Activated T-cell treated with anti-CD3 and anti-CD28 coated beads for 4 hours (primary cell): Measurements from ENCODE around the gene EPHA5.

ENCODE experiments used
- DNase-seq: peaks from one replicate; pipeline ENCODE4 v3.0.0-alpha.2; 2020

The EPHA5 gene

GRCh38 chr4:65670331-65671031 lies at the start of gene EPHA5:
Gene EPHA5, minus strand, starts transcription at chr4:65670489. Its CDS starts 747 bp downstream, at chr4:65669742.
- DNase-seq: no peak

GRCh38 chr4:65719635-65720034 lies 49.3 kb upstream of the EPHA5 start:
- DNase-seq: no peak

GRCh38 chr4:65698631-65699030 lies 28.3 kb upstream of the EPHA5 start:
- DNase-seq: no peak

GRCh38 chr4:65696436-65696835 lies 26.1 kb upstream of the EPHA5 start:
- DNase-seq: no peak

- DNase-seq: no peak
These were observed 1.1 kb upstream of the EPHA5 start for GRCh38 chr4:65671372-65671771.

GRCh38 chr4:65670020-65670330 lies 314 bp downstream of the EPHA5 start:
- DNase-seq: no peak

- no peak for DNase-seq
These were observed 924 bp downstream of the EPHA5 start for GRCh38 chr4:65669111-65670019.

GRCh38 chr4:65668201-65669089 lies 1.8 kb downstream of the EPHA5 start:
- DNase-seq: no peak

- DNase-seq: no peak
These were observed 2.7 kb downstream of the EPHA5 start for GRCh38 chr4:65667506-65668041.

- no peak for DNase-seq
These were observed 4.3 kb downstream of the EPHA5 start for GRCh38 chr4:65665771-65666523.

- no peak for DNase-seq
These were observed 8.8 kb downstream of the EPHA5 start for GRCh38 chr4:65661471-65661870.

GRCh38 chr4:65658117-65658516 lies 12.2 kb downstream of the EPHA5 start:
- DNase-seq: no peak

GRCh38 chr4:65656008-65656407 lies 14.3 kb downstream of the EPHA5 start:
- no peak for DNase-seq

- DNase-seq: no peak
These were observed 15.3 kb downstream of the EPHA5 start for GRCh38 chr4:65654976-65655375.

GRCh38 chr4:65653740-65654361 lies 16.4 kb downstream of the EPHA5 start:
- no peak for DNase-seq

GRCh38 chr4:65651751-65652150 lies 18.5 kb downstream of the EPHA5 start:
- no peak for DNase-seq

GRCh38 chr4:65651031-65651430 lies 19.3 kb downstream of the EPHA5 start:
- no peak for DNase-seq

- no peak for DNase-seq
These were observed 24.2 kb downstream of the EPHA5 start for GRCh38 chr4:65646136-65646535.

GRCh38 chr4:65645185-65645584 lies 25.1 kb downstream of the EPHA5 start:
- DNase-seq: no peak

- DNase-seq: no peak
These were observed 35.1 kb downstream of the EPHA5 start for GRCh38 chr4:65635051-65635821.

- no peak for DNase-seq
These were observed 45.6 kb downstream of the EPHA5 start for GRCh38 chr4:65624651-65625050.
